ENCODE results near the gene TIMM44.
"Not testable (repeated sequence)": the region's sequence is repeated elsewhere in the genome, so short reads cannot be mapped to it uniquely, and the experiment has no call there.

Gene TIMM44

GRCh38 chr19:7930765-7931164, 12.7 kb downstream of the TIMM44 start:
- POLR2A ChIA-PET, result interaction anchor here (1.6 kb wide), 1 partner anchor 13 kb away, joined by 7 read pairs; the partner anchor contains the start of gene TIMM44
- TF ChIP-seq CTCF (IDR thresholded peaks at IDR 0.05; ENCODE audit: insufficient read depth, low read length, missing control alignments), result no peak
- CTCF ChIA-PET, result interaction anchor here (1.3 to 2.9 kb wide), 5 partner anchors 7 to 78 kb away, joined by 4 to 17 read pairs (median 11); partner anchors contain the start of gene TIMM44
- DNase-seq (ENCODE audit: low read depth, low spot score), result no peak
- H3K4me3 ChIP-seq (ENCODE audit: low read depth, low read length), result no peak overlapping the region

DNA sequence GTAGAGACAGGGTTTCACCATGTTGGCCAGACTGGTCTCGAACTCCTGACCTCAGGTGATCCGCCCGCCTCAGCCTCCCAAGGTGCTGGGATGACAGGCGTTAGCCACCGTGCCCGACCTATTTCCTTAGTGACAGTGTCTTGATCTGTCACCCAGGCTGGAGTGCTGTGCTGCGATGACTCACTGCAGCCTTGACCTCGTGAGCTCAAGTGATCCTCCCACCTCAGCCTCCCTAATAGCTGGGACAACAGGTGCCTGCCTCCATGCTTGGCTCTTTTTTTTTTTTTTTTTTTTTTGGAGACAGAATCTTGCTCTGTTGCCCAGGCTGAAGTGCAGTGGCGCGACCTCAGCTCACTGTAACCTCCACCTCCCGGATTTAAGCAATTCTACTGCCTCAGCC, 13.4 kb downstream of the TIMM44 start:
- POLR2A ChIA-PET, result interaction anchor here (1.6 kb wide), 1 partner anchor 14 kb away, joined by 7 read pairs; the partner anchor contains the start of gene TIMM44
- not testable (repeated sequence) for H3K4me3 ChIP-seq (ENCODE audit: low read depth, low read length); DNase-seq (ENCODE audit: low read depth, low spot score)
- CTCF ChIA-PET, result interaction anchor here (1.0 to 2.9 kb wide), 7 partner anchors 8 to 77 kb away, joined by 4 to 17 read pairs (median 6); partner anchors contain the start of gene TIMM44

DNA sequence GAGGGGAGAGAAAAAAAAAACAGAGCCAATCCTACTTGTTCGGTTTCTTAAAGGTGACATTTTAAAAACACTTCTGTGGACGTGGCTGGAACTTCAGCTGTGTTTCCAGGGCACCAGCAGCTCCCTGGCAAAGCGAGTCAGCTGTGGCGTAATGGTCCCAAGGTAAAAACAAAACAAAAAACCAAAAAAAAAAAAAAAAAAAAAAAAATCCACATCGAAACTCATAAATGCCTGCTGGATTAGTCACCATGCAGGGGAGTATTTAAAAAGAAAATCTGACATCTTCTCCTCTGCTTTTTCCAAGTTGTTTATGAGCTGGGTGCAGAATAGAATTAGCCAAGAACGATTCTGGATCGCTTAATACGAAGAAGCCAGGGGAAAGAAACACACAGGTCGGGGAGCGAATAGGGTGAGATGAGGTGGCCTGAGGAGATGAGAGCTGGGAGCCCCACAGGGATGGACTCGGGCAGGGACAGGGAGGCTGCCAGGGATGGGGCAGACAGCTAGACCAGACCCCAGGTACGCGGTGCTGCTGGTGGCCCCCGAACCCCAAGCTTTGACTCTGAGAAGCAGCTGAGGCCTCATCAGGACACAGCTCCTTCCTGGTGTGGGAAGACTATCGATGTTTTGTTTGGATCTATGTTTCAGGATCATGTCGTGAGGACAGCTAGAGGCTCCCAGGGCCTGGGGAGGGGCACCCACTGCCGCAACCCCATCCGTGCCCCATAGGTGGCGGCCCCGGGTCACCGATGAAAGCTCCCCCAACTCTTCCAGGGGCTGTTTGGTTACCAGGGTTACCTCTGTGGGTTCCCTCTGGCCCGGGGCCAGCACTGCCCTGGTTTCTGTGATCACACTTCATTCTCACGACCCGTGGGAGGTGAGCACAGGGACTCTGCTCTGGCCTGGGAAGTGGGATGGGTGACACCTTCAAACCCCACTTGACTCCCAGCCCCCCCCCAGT, 14.4 kb downstream of the TIMM44 start:
- ChIA-PET CTCF (interaction anchor here (0.6 to 4.2 kb wide), 9 partner anchors 8 to 76 kb away, joined by 3 to 43 read pairs (median 6); partner anchors contain the start of genes MAP2K7, SNAPC2 and TIMM44), POLR2A (interaction anchor here (0.8 to 1.6 kb wide), 4 partner anchors 8 to 76 kb away, joined by 3 to 10 read pairs (median 4); partner anchors contain the start of genes SNAPC2 and TIMM44)
- peak; percentile 45 for DNase-seq (ENCODE audit: low read depth, low spot score)
- TF ChIP-seq CTCF (IDR thresholded peaks at IDR 0.05; ENCODE audit: insufficient read depth, low read length, missing control alignments), result peak; percentile 48
- peak overlapping the region; percentile 6; the same call in 1 of the 2 replicates for H3K4me3 ChIP-seq (ENCODE audit: low read depth, low read length)

- ChIA-PET CTCF (interaction anchor here (1.1 to 4.2 kb wide), 3 partner anchors 8 to 75 kb away, joined by 4 to 43 read pairs (median 9); partner anchors contain the start of genes SNAPC2 and TIMM44), POLR2A (interaction anchor here (1.0 to 1.6 kb wide), 2 partner anchors 15 to 598 kb away, joined by 3 to 10 read pairs; partner anchors contain the start of gene TIMM44)
- TF ChIP-seq CTCF (IDR thresholded peaks at IDR 0.05; ENCODE audit: insufficient read depth, low read length, missing control alignments), result no peak
- no peak for DNase-seq (ENCODE audit: low read depth, low spot score)
- H3K4me3 ChIP-seq (ENCODE audit: low read depth, low read length), result no peak overlapping the region
Observed at GRCh38 chr19:7928334-7928706, 15.1 kb downstream of the TIMM44 start.

DNA sequence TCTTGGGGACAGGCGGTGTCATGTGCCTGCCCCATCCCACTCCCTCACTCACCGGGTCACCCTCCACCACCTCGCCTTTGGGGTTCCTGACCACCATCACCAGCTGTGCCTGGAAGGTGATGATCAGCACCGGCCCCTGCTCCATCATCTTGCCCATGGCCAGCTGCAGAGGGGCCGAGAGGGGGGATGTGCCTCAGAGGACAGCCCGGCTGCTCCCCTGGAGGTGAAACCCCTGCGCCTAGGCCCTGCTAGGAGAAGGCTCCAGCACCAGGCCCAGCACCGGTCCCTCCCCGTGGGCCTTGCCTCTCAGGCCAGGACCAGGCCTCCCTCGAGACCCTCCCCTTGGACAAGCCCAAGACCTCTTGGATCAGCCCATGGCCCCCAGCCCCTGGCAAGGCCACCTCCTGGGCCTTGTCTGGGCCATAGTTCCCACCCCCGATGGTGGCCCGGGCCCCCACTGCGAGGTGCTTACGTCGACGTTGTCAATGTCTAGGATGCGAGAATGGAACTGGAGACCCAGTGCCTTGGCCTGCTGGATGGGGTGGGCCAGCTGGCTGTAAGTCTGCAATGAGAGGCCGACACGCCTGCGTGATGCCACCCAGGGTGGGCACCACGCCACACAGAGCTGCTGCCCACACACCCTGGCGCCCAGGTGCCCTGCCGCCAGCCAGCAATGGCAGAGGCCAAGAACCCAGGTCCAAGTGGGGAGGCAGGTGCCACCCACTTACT, 15.7 kb downstream of the TIMM44 start:
- H3K4me3 ChIP-seq (ENCODE audit: low read depth, low read length), result no peak overlapping the region
- CTCF ChIA-PET, result interaction anchor here (0.8 to 4.2 kb wide), 3 partner anchors 8 to 94 kb away, joined by 3 to 43 read pairs (median 3); partner anchors contain the start of gene TIMM44
- DNase-seq (ENCODE audit: low read depth, low spot score), result no peak
- no peak for TF ChIP-seq CTCF (IDR thresholded peaks at IDR 0.05; ENCODE audit: insufficient read depth, low read length, missing control alignments)
- POLR2A ChIA-PET, result interaction anchor here (1.0 to 1.2 kb wide), 2 partner anchors 16 to 598 kb away, joined by 3 read pairs; partner anchors contain the start of gene TIMM44

Data from AG04449 (cell line).